DMS153 treated with DMSO at 0.1 percent for 48 hours (cell line): Measurements from ENCODE around the gene NETO2.

ENCODE experiments used
- DNase-seq: peaks from one replicate; lab custom pipeline; 2025; ENCODE audit not compliant: unreplicated experiment; lab: John Stamatoyannopoulos, UW

NETO2 gene

GRCh38 chr16:47047524-47048203 lies 96.1 kb downstream of the NETO2 start:
- DNase-seq: no peak

GRCh38 chr16:47046726-47047523 lies 96.8 kb downstream of the NETO2 start:
- DNase-seq: no peak

GRCh38 chr16:47045459-47045858 lies 98.3 kb downstream of the NETO2 start:
- no peak for DNase-seq

- no peak for DNase-seq
Measured at GRCh38 chr16:47045023-47045422, 98.7 kb downstream of the NETO2 start.

- DNase-seq: no peak
Measured at GRCh38 chr16:47043970-47044684, 99.6 kb downstream of the NETO2 start.

- no peak for DNase-seq
Measured at GRCh38 chr16:47043200-47043599, 100.5 kb downstream of the NETO2 start.

- DNase-seq: peak; percentile 3
Measured at GRCh38 chr16:47037746-47038458, 105.8 kb downstream of the NETO2 start.

- DNase-seq: no peak
Measured at GRCh38 chr16:47037396-47037745, 106.4 kb downstream of the NETO2 start.

GRCh38 chr16:47036201-47036600 lies 107.5 kb downstream of the NETO2 start:
- no peak for DNase-seq

GRCh38 chr16:47035436-47035835 lies 108.3 kb downstream of the NETO2 start:
- DNase-seq: no peak

- no peak for DNase-seq
Measured at GRCh38 chr16:47034455-47034854, 109.3 kb downstream of the NETO2 start.

- DNase-seq: no peak
Measured at GRCh38 chr16:47033176-47033575, 110.6 kb downstream of the NETO2 start.

- no peak for DNase-seq
Measured at GRCh38 chr16:47029724-47030123, 114.0 kb downstream of the NETO2 start.

GRCh38 chr16:47028767-47029377 lies 114.9 kb downstream of the NETO2 start:
- no peak for DNase-seq
